SU-DHL-6 (cell line): ENCODE measurements around the gene LRRC39.

ENCODE experiments used
- EZH2phosphoT487 ChIP-seq: fragments of 200-600 bp; sonication (generic), shearing (Covaris generic); conservative IDR thresholded peaks from 2 replicates; pipeline ENCODE4 v1.6.1; 2018; ENCODE audit warnings: mild to moderate bottlenecking, antibody characterized with exemption, low read length, moderate library complexity, mixed read lengths
- TF ChIP-seq, protein P1 (sequence below): fragments of 200-600 bp; sonication (generic); IDR thresholded peaks from one replicate; pipeline ENCODE4 v1.5.1; 2017; ENCODE audit warnings: antibody characterized with exemption, mild to moderate bottlenecking, low read length, moderate library complexity; ENCODE audit not compliant: insufficient read depth, poor library complexity, severe bottlenecking

- TF ChIP-seq, protein P1, sequence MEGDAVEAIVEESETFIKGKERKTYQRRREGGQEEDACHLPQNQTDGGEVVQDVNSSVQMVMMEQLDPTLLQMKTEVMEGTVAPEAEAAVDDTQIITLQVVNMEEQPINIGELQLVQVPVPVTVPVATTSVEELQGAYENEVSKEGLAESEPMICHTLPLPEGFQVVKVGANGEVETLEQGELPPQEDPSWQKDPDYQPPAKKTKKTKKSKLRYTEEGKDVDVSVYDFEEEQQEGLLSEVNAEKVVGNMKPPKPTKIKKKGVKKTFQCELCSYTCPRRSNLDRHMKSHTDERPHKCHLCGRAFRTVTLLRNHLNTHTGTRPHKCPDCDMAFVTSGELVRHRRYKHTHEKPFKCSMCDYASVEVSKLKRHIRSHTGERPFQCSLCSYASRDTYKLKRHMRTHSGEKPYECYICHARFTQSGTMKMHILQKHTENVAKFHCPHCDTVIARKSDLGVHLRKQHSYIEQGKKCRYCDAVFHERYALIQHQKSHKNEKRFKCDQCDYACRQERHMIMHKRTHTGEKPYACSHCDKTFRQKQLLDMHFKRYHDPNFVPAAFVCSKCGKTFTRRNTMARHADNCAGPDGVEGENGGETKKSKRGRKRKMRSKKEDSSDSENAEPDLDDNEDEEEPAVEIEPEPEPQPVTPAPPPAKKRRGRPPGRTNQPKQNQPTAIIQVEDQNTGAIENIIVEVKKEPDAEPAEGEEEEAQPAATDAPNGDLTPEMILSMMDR = no peak
- TF ChIP-seq EZH2phosphoT487 = no peak
These were observed 588 bp downstream of the LRRC39 start for GRCh38 chr1:100177295-100178041.
